Panc1 (cell line): ENCODE measurements around the gene RNF168.
"Not testable (repeated sequence)": the region's sequence is repeated elsewhere in the genome, so short reads cannot be mapped to it uniquely, and the experiment has no call there.

Experiments
- CTCF ChIP-seq: fragments of 450-650 bp; IDR thresholded peaks from 2 replicates; pipeline ENCODE4 v1.5.1; 2017; ENCODE audit warnings: mild to moderate bottlenecking
- POLR2AphosphoS5 ChIP-seq: IDR thresholded peaks from 2 replicates; pipeline ENCODE4 v1.6.1; 2012; ENCODE audit warnings: mild to moderate bottlenecking, low read depth, low read length, moderate library complexity
- REST ChIP-seq, 2 experiments: IDR thresholded peaks; 2 replicates each; pipeline ENCODE4 v1.6.1; 2011 to 2012; ENCODE audit warnings: low read depth in 2 of 2, control low read depth in 1 of 2, low read length in 1 of 2, mild to moderate bottlenecking in 1 of 2, moderate library complexity in 1 of 2; ENCODE audit not compliant: insufficient read depth in 1 of 2
- TCF7L2 ChIP-seq: IDR thresholded peaks from 2 replicates; pipeline ENCODE4 v1.6.1; 2011; ENCODE audit warnings: mild to moderate bottlenecking, low read depth, low read length, inconsistent platforms

GRCh38 chr3:196511646-196512425, 8.3 kb upstream of the RNF168 start:
- TF ChIP-seq POLR2AphosphoS5; CTCF; REST (IDR thresholded peaks at IDR 0.05; ENCODE audit: insufficient read depth in 1 of 2, low read depth in 2 of 2, low read length in 1 of 2); TCF7L2: not testable (repeated sequence)
